SKM-1 (cell line): Measurements from ENCODE around the gene BHLHA15.

Source experiments
- DNase-seq: peaks from one replicate; lab custom pipeline; 2025; ENCODE audit not compliant: unreplicated experiment; lab: John Stamatoyannopoulos, UW

Gene BHLHA15

DNA sequence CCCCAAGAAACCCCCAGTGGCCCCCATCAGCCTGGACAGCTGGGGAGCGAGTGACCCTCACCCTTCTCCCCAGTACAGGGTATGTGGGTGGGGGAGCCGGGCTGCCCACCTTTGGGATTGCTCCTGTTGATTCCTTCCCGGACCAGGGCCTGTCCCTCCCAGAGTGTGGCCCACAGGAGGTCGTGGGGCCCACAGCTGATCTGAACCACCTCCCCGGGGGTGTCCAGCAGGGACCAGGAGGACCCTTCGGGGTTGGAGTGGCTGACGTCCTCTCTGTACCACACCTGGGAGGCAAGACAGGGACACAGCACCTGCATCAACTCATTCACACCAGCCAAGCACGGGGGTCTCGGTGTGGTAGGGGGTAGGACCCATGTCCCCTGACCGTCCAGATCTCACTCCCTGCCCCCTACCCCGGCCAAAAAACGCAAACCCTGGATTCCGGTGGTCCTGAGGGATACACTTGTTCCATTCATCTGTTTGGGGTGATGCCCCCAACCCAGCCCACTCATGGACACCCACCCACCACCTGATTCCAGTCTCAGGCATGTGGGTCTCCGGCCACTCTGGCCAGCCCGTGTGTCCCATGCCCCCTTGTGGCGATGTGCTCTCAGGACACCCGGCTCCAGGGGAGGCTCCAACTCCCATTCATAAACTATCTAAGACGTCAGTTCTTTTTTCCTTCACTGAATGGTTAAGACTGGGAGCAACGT is 29.9 kb downstream of the BHLHA15 start:
- peak; percentile 8 for DNase-seq

DNA sequence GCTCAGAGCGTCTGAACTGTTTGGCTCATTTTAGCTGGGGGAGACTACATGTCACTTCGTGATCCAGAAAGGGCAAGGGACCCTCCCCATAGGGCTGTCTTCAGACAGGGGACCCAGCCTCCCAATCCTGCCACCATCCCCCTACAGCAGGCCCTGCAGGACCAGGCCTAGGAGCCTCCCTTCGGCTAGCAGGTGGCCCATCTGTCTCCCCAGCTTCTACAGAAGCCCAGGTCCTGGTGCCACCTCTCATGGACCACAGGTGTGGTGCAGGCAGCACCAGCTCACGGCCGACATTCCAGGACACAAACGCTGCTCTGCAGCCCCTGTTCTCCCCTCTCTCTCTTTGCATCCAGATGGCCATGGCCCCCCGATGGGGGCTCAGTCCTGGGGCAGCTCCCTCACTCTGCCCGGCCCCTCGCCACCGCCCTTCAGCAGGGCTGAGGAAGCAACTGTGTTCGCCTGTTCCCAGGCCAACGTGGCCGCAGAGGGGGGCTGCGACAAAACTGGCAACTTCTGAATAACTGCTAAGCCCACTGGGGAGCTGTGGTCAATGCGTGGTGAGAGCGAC is 30.5 kb downstream of the BHLHA15 start:
- no peak for DNase-seq

- no peak for DNase-seq
Measured at GRCh38 chr7:98242342-98242741, 31.1 kb downstream of the BHLHA15 start.

DNA sequence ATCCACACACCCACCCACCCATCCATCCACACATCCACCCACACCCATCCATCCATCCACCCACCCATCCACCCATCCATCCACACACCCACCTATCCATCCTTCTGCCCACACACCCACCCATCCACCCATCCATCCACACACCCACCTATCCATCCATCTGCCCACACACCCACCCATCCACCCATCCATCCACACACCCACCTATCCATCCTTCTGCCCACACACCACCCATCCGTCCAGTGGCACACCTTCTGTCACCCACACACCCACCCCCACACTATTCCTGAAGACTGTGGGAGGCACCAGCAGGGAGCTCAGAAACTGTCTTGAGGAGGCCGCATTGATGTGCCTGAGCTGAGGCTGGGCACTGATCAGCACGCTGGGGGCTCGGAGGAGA is 31.7 kb downstream of the BHLHA15 start:
- DNase-seq: no peak

DNA sequence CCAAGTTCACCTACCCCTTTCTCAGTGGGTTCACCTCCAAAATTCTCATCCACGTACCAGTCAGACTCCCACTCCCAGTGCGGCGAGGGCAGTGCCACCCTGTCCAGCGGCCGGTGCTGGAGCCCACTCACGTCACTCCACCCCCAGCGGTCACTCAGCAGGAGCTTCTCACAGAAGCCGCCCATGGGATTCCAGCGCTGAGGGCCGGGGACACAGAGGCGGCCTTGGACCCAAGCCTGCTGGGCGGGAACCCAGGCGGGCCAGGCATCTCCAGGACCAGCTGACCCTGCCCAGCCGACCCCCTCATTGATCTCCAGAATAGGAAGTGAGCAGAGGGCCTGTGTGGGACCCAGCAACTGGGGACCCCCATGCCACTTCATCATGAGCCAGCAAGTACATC is 33.6 kb downstream of the BHLHA15 start:
- DNase-seq: no peak

DNA sequence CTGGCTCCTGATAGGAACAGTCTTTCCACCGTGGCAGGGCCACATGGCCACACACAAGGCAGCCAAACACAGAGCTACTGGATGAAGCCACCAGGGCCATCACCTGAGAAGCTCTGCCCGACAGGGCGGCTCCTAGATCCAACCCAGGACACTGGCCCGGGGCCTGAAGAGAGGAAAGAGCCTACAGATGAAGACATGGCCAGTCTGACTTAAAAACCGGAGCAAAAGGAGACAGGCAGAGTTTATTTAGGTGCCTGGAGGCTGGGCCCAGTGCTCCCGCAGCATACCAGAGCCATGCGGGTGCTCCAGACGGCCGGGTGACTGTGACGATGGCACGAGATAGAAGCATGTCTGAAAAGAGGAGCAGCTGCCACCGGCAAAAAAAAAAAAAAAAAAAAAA is 36.9 kb downstream of the BHLHA15 start:
- no peak for DNase-seq

- peak; percentile 17 for DNase-seq
Measured at GRCh38 chr7:98249106-98249505, 37.9 kb downstream of the BHLHA15 start.

GRCh38 chr7:98250789-98251188 is 39.5 kb downstream of the BHLHA15 start:
- DNase-seq: no peak

- no peak for DNase-seq
Measured at GRCh38 chr7:98251231-98251600, 40.0 kb downstream of the BHLHA15 start.

DNA sequence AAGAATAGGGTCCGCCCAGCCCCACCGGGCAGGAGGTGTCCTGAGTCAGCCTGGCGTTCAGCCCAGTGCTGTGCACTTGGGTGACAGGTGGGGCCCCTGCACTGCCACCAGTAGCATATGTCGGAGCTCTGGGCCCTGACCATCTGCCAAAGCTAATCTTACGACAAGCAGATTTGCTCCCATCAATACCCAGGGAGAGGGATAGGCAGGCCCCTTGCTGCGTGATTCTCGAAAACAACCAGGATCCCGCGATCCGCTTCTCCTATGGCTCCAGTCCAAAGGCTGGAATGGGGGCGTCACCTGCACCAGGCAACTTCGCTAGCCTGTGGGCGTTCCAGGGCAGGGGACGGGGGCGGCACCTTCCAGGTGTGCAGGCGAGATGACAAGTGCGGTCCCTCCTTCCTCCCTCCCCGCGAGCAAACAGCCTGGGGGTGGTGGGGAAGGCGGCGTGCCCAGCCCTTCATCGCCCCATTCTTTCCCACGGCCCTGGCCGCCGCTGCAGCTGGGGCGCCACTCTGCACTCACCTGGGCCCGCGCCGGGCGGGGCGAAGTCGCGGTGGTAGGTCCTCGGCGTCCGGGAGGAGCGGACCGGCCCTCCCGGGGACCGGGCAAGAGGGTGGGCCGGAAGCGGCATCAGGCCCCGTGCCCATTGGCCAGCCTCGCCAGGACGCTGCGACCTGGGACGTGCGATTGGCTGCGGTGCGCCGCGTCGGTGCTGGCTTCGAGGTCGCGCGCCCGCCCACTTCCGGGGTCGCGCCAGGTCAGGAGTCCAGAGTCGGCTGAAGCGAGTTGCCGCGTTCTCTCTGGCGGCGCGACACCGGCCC is 40.6 kb downstream of the BHLHA15 start, which contains the start of gene TECPR1:
TECPR1 (minus strand) TSS at position 632 of the 824 bp plus-strand sequence. CDS start 6,086 bp downstream, outside the sequence.
- DNase-seq: peak; percentile 77

- no peak for DNase-seq
Measured at GRCh38 chr7:98252425-98253054, 41.3 kb downstream of the BHLHA15 start.

- no peak for DNase-seq
Measured at GRCh38 chr7:98254516-98254915, 43.3 kb downstream of the BHLHA15 start.

GRCh38 chr7:98254951-98255610 is 43.8 kb downstream of the BHLHA15 start:
- DNase-seq: no peak

GRCh38 chr7:98256431-98256830 is 45.2 kb downstream of the BHLHA15 start:
- no peak for DNase-seq

GRCh38 chr7:98257701-98258100 is 46.5 kb downstream of the BHLHA15 start:
- DNase-seq: no peak
